Measurements from ENCODE around the gene RNF212.

GRCh38 chr4:1087371-1087770 is 26.0 kb downstream of the RNF212 start:
- TF ChIP-seq ZBTB8A (IDR thresholded peaks at IDR 0.05; ENCODE audit: partially characterized antibody) (no peak), ZNF699 (CRISPR knock-in tag; IDR thresholded peaks at IDR 0.05; ENCODE audit: insufficient replicate concordance) (no peak), SRF (CRISPR knock-in tag; IDR thresholded peaks at IDR 0.05) (no peak), EP300 (IDR thresholded peaks at IDR 0.05; ENCODE audit: low read length) (no peak), CTCF (IDR thresholded peaks at IDR 0.05 in 2 of 3, conservative IDR thresholded peaks at IDR 0.05 in 1 of 3; ENCODE audit: insufficient read depth in 2 of 3, low read depth in 1 of 3, low read length in 3 of 3) (no peak), NFIC (IDR thresholded peaks at IDR 0.05) (no peak), MLX (CRISPR knock-in tag; conservative IDR thresholded peaks at IDR 0.05) (no peak), HMBOX1 (IDR thresholded peaks at IDR 0.05) (no peak), FOSL1 (tag; conservative IDR thresholded peaks at IDR 0.05) (no peak)

All from K562 (cell line).